HUDEP-2 (cell line): ENCODE measurements around the gene TXNL4A.
A peak's percentile ranks its signal among the peaks of the same experiment; 100 is the strongest.

Source experiments
- DNase-seq, 76 experiments: peaks; one replicate each; lab custom pipeline; 2025; ENCODE audit not compliant: unreplicated experiment in 76 of 76; lab: John Stamatoyannopoulos, UW

The TXNL4A gene

GRCh38 chr18:79950515-79951341, 37.6 kb downstream of the TXNL4A start:
- DNase-seq = peak in 38 of 76 experiments; percentile 2 to 64 (median 31)

GRCh38 chr18:79949697-79950487, 38.5 kb downstream of the TXNL4A start:
- peak in 10 of 76 experiments; percentile 12 to 33 (median 18) for DNase-seq

GRCh38 chr18:79948719-79949411, 39.5 kb downstream of the TXNL4A start:
- no peak for DNase-seq

GRCh38 chr18:79947881-79948610, 40.3 kb downstream of the TXNL4A start:
- DNase-seq = no peak

- no peak for DNase-seq
These were observed 41.2 kb downstream of the TXNL4A start for GRCh38 chr18:79947054-79947755.

GRCh38 chr18:79945118-79946042, 43.0 kb downstream of the TXNL4A start:
- DNase-seq = no peak

- no peak for DNase-seq
These were observed 43.6 kb downstream of the TXNL4A start for GRCh38 chr18:79944746-79945117.

GRCh38 chr18:79944126-79944731, 44.1 kb downstream of the TXNL4A start:
- peak in 56 of 76 experiments; percentile 13 to 89 (median 54) for DNase-seq

GRCh38 chr18:79943608-79944125, 44.7 kb downstream of the TXNL4A start:
- DNase-seq = no peak

- peak in 74 of 76 experiments; percentile 36 to 96 (median 78) for DNase-seq
These were observed 45.4 kb downstream of the TXNL4A start for GRCh38 chr18:79942786-79943607.

GRCh38 chr18:79942211-79942610, 46.2 kb downstream of the TXNL4A start:
- DNase-seq = no peak

- no peak for DNase-seq
These were observed 46.8 kb downstream of the TXNL4A start for GRCh38 chr18:79941473-79942119.

- DNase-seq = no peak
These were observed 47.4 kb downstream of the TXNL4A start for GRCh38 chr18:79940814-79941472.

GRCh38 chr18:79940126-79940813, 48.1 kb downstream of the TXNL4A start:
- DNase-seq = no peak

- no peak for DNase-seq
These were observed 49.3 kb downstream of the TXNL4A start for GRCh38 chr18:79939096-79939495.

GRCh38 chr18:79938196-79938595, 50.2 kb downstream of the TXNL4A start:
- no peak for DNase-seq
